WTC11 (cell line): ENCODE data around the gene PEX16. TPM values are rescaled to one million over a fixed set of nuclear protein-coding genes. Genes with fewer than 3 reads are reported as not detected.

Source experiments
- ATAC-seq: fragments of 200-7000 bp; cut with Tn5 transposase; 2 replicates; pipeline ENCODE4 v1.10.0; 2021; ENCODE audit warnings: mild to moderate bottlenecking, moderate library complexity
- CTCF ChIA-PET: fragments of 300-600 bp; sonication (Branson Sonifier 250); formaldehyde crosslinking; loops from one replicate; lab custom pipeline; 2021; ENCODE audit warnings: antibody characterized with exemption; lab: Charles Lee
- POLR2A ChIA-PET: fragments of 350-600 bp; sonication (Branson Sonifier 250); formaldehyde crosslinking; loops from one replicate; lab custom pipeline; 2021; ENCODE audit warnings: antibody characterized with exemption; lab: Charles Lee
- DNase-seq: peaks from one replicate; pipeline ENCODE4 v3.0.0; 2021; ENCODE audit warnings: low spot score
- H3K27ac Mint-ChIP-seq: 2 replicates; pipeline ENCODE4 v1.8.0; 2021; ENCODE audit warnings: mixed read lengths
- H3K27me3 Mint-ChIP-seq: 2 replicates; pipeline ENCODE4 v1.8.0; 2021; ENCODE audit warnings: low read depth, mild to moderate bottlenecking, moderate library complexity, mixed read lengths
- H3K36me3 Mint-ChIP-seq: 2 replicates; pipeline ENCODE4 v1.8.0; 2021; ENCODE audit warnings: mixed read lengths
- H3K4me1 Mint-ChIP-seq: 2 replicates; pipeline ENCODE4 v1.8.0; 2022; ENCODE audit warnings: mixed read lengths
- H3K4me3 Mint-ChIP-seq: 2 replicates; pipeline ENCODE4 v1.8.0; 2021; ENCODE audit warnings: mild to moderate bottlenecking, moderate library complexity, mixed read lengths
- H3K9me3 Mint-ChIP-seq: 2 replicates; pipeline ENCODE4 v1.8.0; 2021; ENCODE audit warnings: mixed read lengths
- AR ChIP-seq: fragments of 250-450 bp; sonication (Bioruptor Pico); IDR thresholded peaks from 2 replicates; pipeline ENCODE4 v1.9.0; 2021; ENCODE audit warnings: mild to moderate bottlenecking
- CREB1 ChIP-seq: sonication (generic); formaldehyde crosslinking; IDR thresholded peaks from 2 replicates; pipeline ENCODE4 v1.8.0; 2023; ENCODE audit warnings: mild to moderate bottlenecking, missing genetic modification reagents
- CTCF ChIP-seq: fragments of 200-600 bp; IDR thresholded peaks from 2 replicates; pipeline ENCODE4 v1.8.0; 2022; ENCODE audit warnings: antibody characterized with exemption
- E2F5 ChIP-seq: sonication (generic); formaldehyde crosslinking; IDR thresholded peaks from 2 replicates; pipeline ENCODE4 v1.8.1; 2022; ENCODE audit warnings: mild to moderate bottlenecking, moderate library complexity, missing genetic modification reagents
- EMX1 ChIP-seq: fragments of 250-450 bp; sonication (Bioruptor Pico); IDR thresholded peaks from 2 replicates; pipeline ENCODE4 v1.8.0; 2021; ENCODE audit warnings: mild to moderate bottlenecking
- FOXK1 ChIP-seq: sonication (generic); formaldehyde crosslinking; IDR thresholded peaks from 2 replicates; pipeline ENCODE4 v1.8.0; 2022; ENCODE audit warnings: mild to moderate bottlenecking, moderate library complexity, missing genetic modification reagents
- HMGA2 ChIP-seq: fragments of 250-450 bp; sonication (Bioruptor Pico); IDR thresholded peaks from 2 replicates; pipeline ENCODE4 v1.4.0; 2021; ENCODE audit warnings: mild to moderate bottlenecking, moderate library complexity
- JAZF1 ChIP-seq: fragments of 250-450 bp; sonication (Bioruptor Pico); IDR thresholded peaks from 2 replicates; pipeline ENCODE4 v1.9.0; 2021; ENCODE audit warnings: moderate library complexity, mild to moderate bottlenecking, inconsistent platforms
- KAT7 ChIP-seq: sonication (generic); formaldehyde crosslinking; IDR thresholded peaks from 2 replicates; pipeline ENCODE4 v1.8.1; 2023; ENCODE audit warnings: missing genetic modification reagents, mild to moderate bottlenecking, borderline replicate concordance
- MYBL2 ChIP-seq: sonication (generic); formaldehyde crosslinking; IDR thresholded peaks from 2 replicates; pipeline ENCODE4 v1.8.1; 2023; ENCODE audit warnings: mild to moderate bottlenecking, moderate library complexity, missing genetic modification reagents
- NFATC4 ChIP-seq: fragments of 250-450 bp; sonication (Bioruptor Pico); IDR thresholded peaks from 2 replicates; pipeline ENCODE4 v1.9.0; 2021; ENCODE audit warnings: mild to moderate bottlenecking
- NR1H2 ChIP-seq: sonication (generic); formaldehyde crosslinking; IDR thresholded peaks from 2 replicates; pipeline ENCODE4 v1.9.0; 2021; ENCODE audit warnings: mild to moderate bottlenecking, moderate library complexity, missing genetic modification reagents
- SMAD4 ChIP-seq: sonication (generic); formaldehyde crosslinking; IDR thresholded peaks from 2 replicates; pipeline ENCODE4 v1.8.0; 2022; ENCODE audit warnings: mild to moderate bottlenecking, missing genetic modification reagents
- STAT6 ChIP-seq: sonication (generic); formaldehyde crosslinking; conservative IDR thresholded peaks from 2 replicates; pipeline ENCODE4 v1.8.1; 2023; ENCODE audit warnings: mild to moderate bottlenecking, low read depth, missing genetic modification reagents, moderate library complexity
- TCF7 ChIP-seq: sonication (generic); formaldehyde crosslinking; IDR thresholded peaks from 2 replicates; pipeline ENCODE4 v1.8.0; 2022; ENCODE audit warnings: mild to moderate bottlenecking, low read depth, missing genetic modification reagents, moderate library complexity
- TEAD4 ChIP-seq: sonication (generic); formaldehyde crosslinking; IDR thresholded peaks from 2 replicates; pipeline ENCODE4 v1.8.0; 2022; ENCODE audit warnings: mild to moderate bottlenecking, missing genetic modification reagents
- USF1 ChIP-seq: sonication (generic); formaldehyde crosslinking; IDR thresholded peaks from 2 replicates; pipeline ENCODE4 v1.8.0; 2022; ENCODE audit warnings: mild to moderate bottlenecking, missing genetic modification reagents
- USF2 ChIP-seq: sonication (generic); formaldehyde crosslinking; IDR thresholded peaks from 2 replicates; pipeline ENCODE4 v1.8.1; 2023; ENCODE audit warnings: mild to moderate bottlenecking, missing genetic modification reagents, moderate library complexity
- ZMAT4 ChIP-seq: fragments of 250-450 bp; sonication (Bioruptor Pico); IDR thresholded peaks from 2 replicates; pipeline ENCODE4 v1.9.0; 2021; ENCODE audit warnings: mild to moderate bottlenecking
- total RNA-seq: library from RNA; stranded (reverse); gene quantifications from 3 replicates; pipeline ENCODE4 v1.2.3, GENCODE V29; 2021

PEX16 gene
- total RNA-seq, 1 experiment from 2014 or later = 39.3 TPM

GRCh38 chr11:45941285-45941684 is 23.6 kb upstream of the PEX16 start:
- Mint-ChIP-seq H3K9me3 (no peaks in the 10 kb centered on the region), H3K27ac (no peak overlapping the region), H3K4me3 (no peak overlapping the region), H3K36me3 (peaks cover 22% of the 10 kb centered on the region), H3K27me3 (no peaks in the 10 kb centered on the region), H3K4me1 (peaks cover 10% of the 10 kb centered on the region)
- no peak for TF ChIP-seq USF2 (CRISPR knock-in tag)
- no peak for TF ChIP-seq SMAD4
- no peak for TF ChIP-seq CREB1
- no peak for TF ChIP-seq TEAD4
- no peak for TF ChIP-seq FOXK1 (CRISPR knock-in tag)
- TF ChIP-seq ZMAT4 (CRISPR knock-in tag) = no peak
- no peak for TF ChIP-seq EMX1 (CRISPR knock-in tag)
- no peak for TF ChIP-seq NFATC4 (CRISPR knock-in tag)
- no peak for TF ChIP-seq KAT7 (CRISPR knock-in tag)
- TF ChIP-seq CTCF = no peak
- no peak for TF ChIP-seq NR1H2 (CRISPR knock-in tag)
- no peak for TF ChIP-seq STAT6
- TF ChIP-seq JAZF1 = no peak
- no peak for TF ChIP-seq AR (CRISPR knock-in tag)
- no peak for TF ChIP-seq TCF7 (CRISPR knock-in tag)
- TF ChIP-seq USF1 (CRISPR knock-in tag) = no peak
- no peak for TF ChIP-seq HMGA2 (CRISPR knock-in tag)
- no peak for TF ChIP-seq E2F5 (CRISPR knock-in tag)
- no peak for TF ChIP-seq MYBL2 (CRISPR knock-in tag)
- no peak for ATAC-seq
- POLR2A ChIA-PET = no interaction called here
- DNase-seq = no peak
- CTCF ChIA-PET = interaction anchor here (2.8 kb wide), 1 partner anchor 24 kb away, joined by 11 read pairs; no protein-coding TSS in a partner anchor
